Activated T-helper 1 cell treated with anti-CD3 and anti-CD28 coated beads, Interleukin-12 subunit alpha, Interleukin-12 subunit beta, Interleukin-2, Interleukin-4 antibody, amounts not matched to agents 30 ng/mL and 10 ng/mL and 1 ng/mL, durations not matched to agents 14 hours and 24 hours and 36 hours (primary cell): ENCODE measurements around the gene MED15. TPM values are rescaled to one million over a fixed set of nuclear protein-coding genes. Genes with fewer than 3 reads are reported as not detected.

Experiments
- DNase-seq: peaks from one replicate; pipeline ENCODE4 v3.0.0; 2021; ENCODE audit warnings: low spot score
- H3K27ac Mint-ChIP-seq: one replicate; pipeline ENCODE4 v1.8.0; 2021; ENCODE audit warnings: mild to moderate bottlenecking, mixed read lengths
- H3K27me3 Mint-ChIP-seq: one replicate; pipeline ENCODE4 v1.8.0; 2022; ENCODE audit warnings: mild to moderate bottlenecking, moderate library complexity, mixed read lengths; ENCODE audit not compliant: insufficient read depth
- H3K36me3 Mint-ChIP-seq: one replicate; pipeline ENCODE4 v1.8.0; 2021; ENCODE audit warnings: low read depth, mixed read lengths
- H3K4me1 Mint-ChIP-seq: one replicate; pipeline ENCODE4 v1.8.0; 2021; ENCODE audit warnings: low read depth, mixed read lengths
- H3K4me3 Mint-ChIP-seq: one replicate; pipeline ENCODE4 v1.8.0; 2021; ENCODE audit warnings: mild to moderate bottlenecking, moderate library complexity, mixed read lengths
- H3K9me3 Mint-ChIP-seq: one replicate; pipeline ENCODE4 v1.8.0; 2021; ENCODE audit warnings: mixed read lengths
- intact Hi-C: fragments of 100-400 bp; cut with micrococcal nuclease; formaldehyde crosslinking; loops from one replicate; pipeline ENCODE4 v1.15.1; 2024
- total RNA-seq: library from RNA; stranded (reverse); gene quantifications from 2 replicates; pipeline ENCODE4 v1.2.3, GENCODE V29; 2022

Gene MED15
- total RNA-seq, 1 donor from 2014 or later = 110 TPM

GRCh38 chr22:20561882-20562281, 54.5 kb downstream of the MED15 start:
- H3K9me3 Mint-ChIP-seq = peaks cover 10% of the 10 kb centered on the region
- peaks cover 65% of the 10 kb centered on the region for H3K4me1 Mint-ChIP-seq
- H3K27ac Mint-ChIP-seq = no peak overlapping the region
- H3K4me3 Mint-ChIP-seq = no peak overlapping the region
- H3K36me3 Mint-ChIP-seq = peaks cover 63% of the 10 kb centered on the region
- DNase-seq = no peak
- intact Hi-C loops = loop anchor here (2.0 to 10.0 kb wide), 4 partner anchors 63 to 293 kb away; partner anchors contain the start of genes PI4KA and SNAP29
- no peaks in the 10 kb centered on the region for H3K27me3 Mint-ChIP-seq

GRCh38 chr22:20562607-20563465, 55.4 kb downstream of the MED15 start:
- H3K36me3 Mint-ChIP-seq = peaks cover 65% of the 10 kb centered on the region
- H3K4me3 Mint-ChIP-seq = no peak overlapping the region
- H3K27ac Mint-ChIP-seq = peak overlapping the region; percentile 68
- H3K4me1 Mint-ChIP-seq = peaks cover 63% of the 10 kb centered on the region
- DNase-seq = no peak
- H3K9me3 Mint-ChIP-seq = peaks cover 10% of the 10 kb centered on the region
- intact Hi-C loops = loop anchor here (2.0 to 10.0 kb wide), 4 partner anchors 62 to 292 kb away; partner anchors contain the start of genes PI4KA and SNAP29
- no peaks in the 10 kb centered on the region for H3K27me3 Mint-ChIP-seq

GRCh38 chr22:20563466-20563906, 56.1 kb downstream of the MED15 start:
- DNase-seq = no peak
- intact Hi-C loops = loop anchor here (2.0 to 10.0 kb wide), 4 partner anchors 61 to 291 kb away; partner anchors contain the start of genes PI4KA and SNAP29
- Mint-ChIP-seq H3K27me3 (no peaks in the 10 kb centered on the region), H3K36me3 (peaks cover 64% of the 10 kb centered on the region), H3K27ac (peak overlapping the region; percentile 67), H3K4me3 (no peak overlapping the region), H3K9me3 (peaks cover 9% of the 10 kb centered on the region), H3K4me1 (peaks cover 63% of the 10 kb centered on the region)

- H3K9me3 Mint-ChIP-seq = peaks cover 5% of the 10 kb centered on the region
- peaks cover 63% of the 10 kb centered on the region for H3K4me1 Mint-ChIP-seq
- peak overlapping the region; percentile 67 for H3K27ac Mint-ChIP-seq
- no peak for DNase-seq
- no peaks in the 10 kb centered on the region for H3K27me3 Mint-ChIP-seq
- intact Hi-C loops = loop anchor here (2.0 to 10.0 kb wide), 5 partner anchors 41 to 291 kb away; partner anchors contain the start of genes PI4KA and SNAP29
- no peak overlapping the region for H3K4me3 Mint-ChIP-seq
- peaks cover 63% of the 10 kb centered on the region for H3K36me3 Mint-ChIP-seq
Measured at GRCh38 chr22:20563941-20564371, 56.5 kb downstream of the MED15 start.

DNA sequence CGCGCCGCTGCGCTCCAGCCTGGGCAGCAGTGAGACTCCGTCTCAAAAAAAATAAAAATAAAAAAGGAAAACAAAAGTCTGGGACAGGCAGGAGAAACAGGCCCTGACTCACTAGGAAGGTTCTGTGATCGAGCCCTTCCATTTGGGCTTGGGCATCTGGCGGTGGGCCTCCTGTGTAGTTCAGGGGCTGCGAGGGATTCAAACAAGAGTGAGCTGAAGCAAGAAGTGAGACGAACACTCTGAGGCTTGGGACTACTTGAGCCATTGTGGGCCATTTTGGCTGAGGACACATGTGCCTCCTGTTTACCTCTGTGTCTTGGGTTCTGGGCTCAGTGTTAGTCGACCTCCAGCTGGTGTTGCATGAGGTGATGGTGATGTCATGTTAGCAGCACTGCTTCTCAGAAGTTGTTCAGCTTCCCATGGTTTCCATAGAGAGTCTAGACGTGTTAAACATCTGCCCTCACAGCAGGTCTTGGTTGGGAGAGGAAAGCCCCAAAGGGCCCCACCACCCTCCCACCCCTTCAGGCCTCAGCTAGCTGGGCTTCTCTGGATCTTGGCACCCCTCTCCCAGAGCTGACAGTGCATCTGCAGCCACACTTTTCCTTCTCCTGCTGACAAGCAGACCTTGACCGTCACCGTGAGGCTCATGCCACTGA, 57.8 kb downstream of the MED15 start:
- Mint-ChIP-seq H3K36me3 (peaks cover 61% of the 10 kb centered on the region), H3K9me3 (no peaks in the 10 kb centered on the region), H3K27ac (no peak overlapping the region), H3K4me1 (peaks cover 71% of the 10 kb centered on the region), H3K4me3 (no peak overlapping the region), H3K27me3 (no peaks in the 10 kb centered on the region)
- intact Hi-C loops = loop anchor here (2.0 to 10.0 kb wide), 2 partner anchors 42 to 290 kb away; partner anchors contain the start of genes PI4KA and SNAP29
- no peak for DNase-seq

- no peak overlapping the region for H3K27ac Mint-ChIP-seq
- peaks cover 57% of the 10 kb centered on the region for H3K36me3 Mint-ChIP-seq
- no peak for DNase-seq
- H3K27me3 Mint-ChIP-seq = no peaks in the 10 kb centered on the region
- H3K4me3 Mint-ChIP-seq = no peak overlapping the region
- H3K9me3 Mint-ChIP-seq = no peaks in the 10 kb centered on the region
- H3K4me1 Mint-ChIP-seq = peaks cover 71% of the 10 kb centered on the region
- intact Hi-C loops = loop anchor here (2.0 to 10.0 kb wide), 2 partner anchors 43 to 289 kb away; partner anchors contain the start of genes PI4KA and SNAP29
Measured at GRCh38 chr22:20565761-20566160, 58.4 kb downstream of the MED15 start.

DNA sequence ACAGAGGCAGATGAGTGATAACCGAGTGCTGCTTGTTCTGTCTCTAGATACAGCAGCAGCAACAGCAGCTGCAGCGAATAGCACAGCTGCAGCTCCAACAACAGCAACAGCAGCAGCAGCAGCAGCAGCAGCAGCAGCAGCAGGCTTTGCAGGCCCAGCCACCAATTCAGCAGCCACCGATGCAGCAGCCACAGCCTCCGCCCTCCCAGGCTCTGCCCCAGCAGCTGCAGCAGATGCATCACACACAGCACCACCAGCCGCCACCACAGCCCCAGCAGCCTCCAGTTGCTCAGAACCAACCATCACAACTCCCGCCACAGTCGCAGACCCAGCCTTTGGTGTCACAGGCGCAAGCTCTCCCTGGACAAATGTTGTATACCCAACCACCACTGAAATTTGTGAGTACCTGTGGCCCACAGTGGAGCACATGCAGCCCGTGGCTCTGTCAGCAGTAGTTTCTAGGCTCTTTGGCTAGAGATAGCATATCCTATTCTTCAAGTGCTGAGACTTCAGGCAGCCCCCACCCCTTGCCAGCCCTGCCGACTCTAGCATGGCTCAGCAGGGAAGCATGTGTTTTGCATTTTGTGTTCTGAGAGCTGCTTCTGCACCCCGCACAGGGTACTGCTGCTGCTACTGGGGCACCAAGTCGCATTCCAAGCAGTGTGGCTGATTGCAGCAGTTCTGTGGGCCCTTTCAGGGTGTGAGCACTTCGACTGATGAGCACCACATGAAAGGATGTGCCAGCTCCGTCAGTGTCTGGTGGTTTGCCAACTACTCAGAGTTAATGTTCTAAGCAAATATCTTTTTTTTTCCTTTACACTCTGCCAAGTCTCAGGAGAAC, 59.2 kb downstream of the MED15 start:
- Mint-ChIP-seq H3K27ac (no peak overlapping the region), H3K36me3 (peaks cover 58% of the 10 kb centered on the region), H3K9me3 (no peaks in the 10 kb centered on the region), H3K4me1 (peaks cover 80% of the 10 kb centered on the region), H3K27me3 (no peaks in the 10 kb centered on the region), H3K4me3 (peak overlapping the region; percentile 42)
- intact Hi-C loops = loop anchor here (10.0 kb wide), 1 partner anchor 288 kb away; the partner anchor contains the start of genes PI4KA and SNAP29
- no peak for DNase-seq

DNA sequence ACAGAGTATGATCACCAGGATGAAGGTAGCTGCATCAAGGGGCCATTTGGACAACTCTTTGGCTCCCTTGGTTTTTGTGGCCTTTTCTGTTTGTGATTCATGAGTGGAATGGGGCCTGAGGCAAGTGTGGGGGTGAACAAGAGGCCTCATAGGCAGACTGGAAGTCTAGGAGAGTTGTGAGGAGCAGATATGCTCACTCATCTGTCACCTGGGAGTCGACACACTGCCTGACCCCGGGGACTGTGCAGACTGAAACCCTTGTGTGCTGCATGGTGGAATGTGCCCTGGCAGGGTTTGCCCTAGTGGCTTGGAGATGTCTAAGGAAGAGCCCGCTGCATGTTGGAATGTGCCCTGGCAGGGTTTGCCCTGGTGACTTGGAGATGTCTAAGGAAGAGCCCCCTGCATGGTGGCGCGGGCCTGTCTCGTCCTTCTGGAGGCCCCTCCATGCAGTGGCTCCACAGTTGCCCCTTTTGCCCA, 60.0 kb downstream of the MED15 start:
- H3K9me3 Mint-ChIP-seq = no peaks in the 10 kb centered on the region
- peaks cover 82% of the 10 kb centered on the region for H3K4me1 Mint-ChIP-seq
- no peak for DNase-seq
- no peak overlapping the region for H3K4me3 Mint-ChIP-seq
- intact Hi-C loops = loop anchor here (10.0 kb wide), 1 partner anchor 287 kb away; the partner anchor contains the start of genes PI4KA and SNAP29
- peaks cover 61% of the 10 kb centered on the region for H3K36me3 Mint-ChIP-seq
- no peak overlapping the region for H3K27ac Mint-ChIP-seq
- no peaks in the 10 kb centered on the region for H3K27me3 Mint-ChIP-seq

- no peaks in the 10 kb centered on the region for H3K9me3 Mint-ChIP-seq
- H3K27ac Mint-ChIP-seq = no peak overlapping the region
- H3K4me1 Mint-ChIP-seq = peaks cover 78% of the 10 kb centered on the region
- H3K36me3 Mint-ChIP-seq = peaks cover 59% of the 10 kb centered on the region
- intact Hi-C loops = loop anchor here (2.0 to 10.0 kb wide), 2 partner anchors 17 to 287 kb away; partner anchors contain the start of genes PI4KA and SNAP29
- H3K4me3 Mint-ChIP-seq = no peak overlapping the region
- H3K27me3 Mint-ChIP-seq = no peaks in the 10 kb centered on the region
- no peak for DNase-seq
Measured at GRCh38 chr22:20567993-20568417, 60.6 kb downstream of the MED15 start.

DNA sequence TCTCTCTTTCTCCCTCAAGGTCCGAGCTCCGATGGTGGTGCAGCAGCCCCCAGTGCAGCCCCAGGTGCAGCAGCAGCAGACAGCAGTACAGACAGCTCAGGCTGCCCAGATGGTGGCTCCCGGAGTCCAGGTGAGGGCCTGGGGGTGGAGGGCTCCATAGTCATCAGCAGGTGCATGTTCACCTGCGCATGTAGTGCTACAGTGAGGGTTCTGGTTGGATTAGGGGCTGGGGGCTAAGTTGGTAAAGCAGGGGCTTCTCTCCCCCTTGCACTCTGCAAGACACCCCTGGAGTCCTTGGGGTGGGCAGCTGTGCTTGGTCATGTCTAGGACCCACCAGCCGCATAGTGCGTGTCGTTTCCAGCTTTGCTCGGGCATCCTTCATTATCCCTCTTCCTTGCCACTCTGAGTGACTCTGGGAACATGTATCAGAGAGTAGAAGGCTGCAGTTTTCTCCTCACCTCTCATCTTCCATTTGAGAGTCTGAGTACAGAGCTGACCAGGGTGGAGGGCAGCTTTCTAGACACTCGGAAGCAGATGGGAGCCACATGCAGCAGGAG, 61.2 kb downstream of the MED15 start:
- peaks cover 60% of the 10 kb centered on the region for H3K36me3 Mint-ChIP-seq
- H3K27ac Mint-ChIP-seq = peak overlapping the region; percentile 69
- H3K9me3 Mint-ChIP-seq = no peaks in the 10 kb centered on the region
- peaks cover 72% of the 10 kb centered on the region for H3K4me1 Mint-ChIP-seq
- peak overlapping the region; percentile 53 for H3K4me3 Mint-ChIP-seq
- no peaks in the 10 kb centered on the region for H3K27me3 Mint-ChIP-seq
- intact Hi-C loops = loop anchor here (2.0 to 10.0 kb wide), 2 partner anchors 18 to 286 kb away; partner anchors contain the start of genes PI4KA and SNAP29
- DNase-seq = no peak
